Transverse colon (tissue), 4 donors: ENCODE results near the gene MAST2.

Source experiments
- CTCF ChIP-seq, 5 experiments: fragments of 200-600 bp in 3 of 5; fragments of 450-650 bp in 2 of 5; sonication (generic) in 3 of 5; IDR thresholded peaks; 1 replicate in 2 of 5; 2 replicates in 3 of 5; pipeline ENCODE4 v1.5.1; 2016 to 2017; ENCODE audit warnings: antibody characterized with exemption in 5 of 5, inconsistent platforms in 3 of 5, mild to moderate bottlenecking in 2 of 5, moderate library complexity in 1 of 5
- POLR2A ChIP-seq: fragments of 450-650 bp; IDR thresholded peaks from one replicate; pipeline ENCODE4 v1.6.1; 2016; ENCODE audit warnings: antibody characterized with exemption, mild to moderate bottlenecking, moderate library complexity
- POLR2AphosphoS5 ChIP-seq, 3 donors: sonication (generic); formaldehyde crosslinking; IDR thresholded peaks; one replicate each; pipeline ENCODE4 v1.6.1; 2016; ENCODE audit warnings: antibody characterized with exemption in 3 of 3

GRCh38 chr1:46067652-46068051 lies 264.2 kb downstream of the MAST2 start:
- TF ChIP-seq CTCF (IDR thresholded peaks at IDR 0.05) (no peak), POLR2AphosphoS5 (IDR thresholded peaks at IDR 0.05) (no peak), POLR2A (no peak)
